ENCODE measurements around the gene RNF149.
"Not testable (repeated sequence)": the region's sequence is repeated elsewhere in the genome, so short reads cannot be mapped to it uniquely, and the experiment has no call there.

DNA sequence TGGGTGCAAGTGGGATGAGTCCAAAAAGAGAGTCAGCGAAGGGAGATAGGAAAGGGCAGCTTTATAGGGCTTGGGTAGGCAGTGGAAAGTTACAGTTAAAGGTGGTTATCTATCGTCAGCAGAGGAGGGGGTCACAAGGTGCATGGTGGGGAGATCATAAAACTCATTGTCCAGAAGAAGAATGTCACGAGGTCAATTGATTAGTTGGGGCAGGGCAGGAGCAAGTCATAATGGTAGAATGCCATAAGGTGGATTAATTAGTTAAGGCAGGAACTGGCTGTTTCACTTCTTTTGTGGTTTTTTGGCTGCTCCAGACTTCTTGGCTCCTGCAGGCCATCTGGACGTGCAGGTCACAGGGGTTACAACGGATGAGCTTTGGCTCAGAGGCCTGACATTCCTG is 59.7 kb downstream of the RNF149 start:
- TF ChIP-seq, protein P1, sequence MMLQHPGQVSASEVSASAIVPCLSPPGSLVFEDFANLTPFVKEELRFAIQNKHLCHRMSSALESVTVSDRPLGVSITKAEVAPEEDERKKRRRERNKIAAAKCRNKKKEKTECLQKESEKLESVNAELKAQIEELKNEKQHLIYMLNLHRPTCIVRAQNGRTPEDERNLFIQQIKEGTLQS (IDR thresholded peaks at IDR 0.05) = not testable (repeated sequence)
- TF ChIP-seq, protein P1 (CRISPR knock-in tag; conservative IDR thresholded peaks at IDR 0.05) = not testable (repeated sequence)
- not testable (repeated sequence) for TF ChIP-seq ZNF253 (CRISPR knock-in tag; conservative IDR thresholded peaks at IDR 0.05); GTF2E2 (tag; IDR thresholded peaks at IDR 0.05); EZH2 (IDR thresholded peaks at IDR 0.05; ENCODE audit: borderline replicate concordance, low read depth, low read length); POLR2A (conservative IDR thresholded peaks at IDR 0.05); CREB1 (IDR thresholded peaks at IDR 0.05); CREB1 (CRISPR knock-in tag; IDR thresholded peaks at IDR 0.05); CTCF (IDR thresholded peaks at IDR 0.05 in 2 of 3, conservative IDR thresholded peaks at IDR 0.05 in 1 of 3; ENCODE audit: insufficient read depth in 2 of 3, low read depth in 1 of 3, low read length in 3 of 3); KAT7 (CRISPR knock-in tag; IDR thresholded peaks at IDR 0.05; ENCODE audit: borderline replicate concordance)
- TF ChIP-seq, protein P2, sequence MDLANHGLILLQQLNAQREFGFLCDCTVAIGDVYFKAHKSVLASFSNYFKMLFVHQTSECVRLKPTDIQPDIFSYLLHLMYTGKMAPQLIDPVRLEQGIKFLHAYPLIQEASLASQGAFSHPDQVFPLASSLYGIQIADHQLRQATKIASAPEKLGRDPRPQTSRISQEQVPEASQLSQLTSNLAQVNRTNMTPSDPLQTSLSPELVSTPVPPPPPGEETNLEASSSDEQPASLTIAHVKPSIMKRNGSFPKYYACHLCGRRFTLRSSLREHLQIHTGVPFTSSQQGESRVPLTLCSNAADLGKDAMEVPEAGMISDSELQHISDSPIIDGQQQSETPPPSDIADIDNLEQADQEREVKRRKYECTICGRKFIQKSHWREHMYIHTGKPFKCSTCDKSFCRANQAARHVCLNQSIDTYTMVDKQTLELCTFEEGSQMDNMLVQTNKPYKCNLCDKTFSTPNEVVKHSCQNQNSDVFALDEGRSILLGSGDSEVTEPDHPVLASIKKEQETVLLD (IDR thresholded peaks at IDR 0.05) = not testable (repeated sequence)
